Right forelimb (tissue), 1 donor: ENCODE measurements around the gene IST1.

Experiments used
- DNase-seq: peaks from one replicate; pipeline ENCODE4 v3.0.0-alpha.2; 2018

IST1 gene

GRCh38 chr16:71919035-71919434 is 23.7 kb downstream of the IST1 start:
- DNase-seq = no peak

- no peak for DNase-seq
These were observed 25.3 kb downstream of the IST1 start for GRCh38 chr16:71920658-71921057.

DNA sequence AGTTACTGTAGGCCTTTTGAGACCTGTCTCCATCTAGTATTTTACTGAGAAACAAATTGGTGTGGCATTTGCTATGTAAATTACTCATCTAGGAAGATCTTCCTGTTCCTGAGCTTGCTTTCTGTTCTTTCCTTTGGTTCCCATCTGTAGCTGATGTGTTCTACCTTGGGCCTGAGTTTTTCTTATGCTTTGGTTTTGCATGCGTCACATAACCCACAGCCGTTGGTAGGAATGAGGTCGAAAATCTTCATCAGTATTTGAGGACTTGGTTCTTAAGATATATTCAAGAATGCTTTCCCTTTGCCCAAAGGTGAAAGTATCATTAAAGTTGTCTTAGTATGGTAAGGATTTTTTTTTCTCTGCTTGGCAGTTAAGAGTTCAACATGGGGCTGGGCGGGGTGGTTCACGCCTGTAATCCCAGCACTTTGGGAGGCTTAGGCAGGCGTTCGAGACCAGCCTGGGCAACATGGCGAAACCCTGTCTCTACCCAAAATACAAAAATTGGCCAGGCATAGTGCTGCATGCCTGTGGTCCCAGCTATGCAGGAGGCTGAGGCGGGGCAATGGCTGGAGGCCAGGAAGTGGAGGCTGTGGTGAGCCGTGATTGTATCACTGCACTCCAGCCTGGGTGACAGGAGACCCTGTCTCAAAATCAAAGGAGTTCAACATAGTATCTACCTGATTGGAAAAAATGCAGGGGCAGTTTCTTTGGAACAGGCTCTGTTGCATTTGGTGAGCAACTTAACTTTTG is 28.8 kb downstream of the IST1 start:
- no peak for DNase-seq

- no peak for DNase-seq
These were observed 29.4 kb downstream of the IST1 start for GRCh38 chr16:71924710-71925109.

GRCh38 chr16:71927383-71927782 is 32.1 kb downstream of the IST1 start:
- peak; percentile 47 for DNase-seq

DNA sequence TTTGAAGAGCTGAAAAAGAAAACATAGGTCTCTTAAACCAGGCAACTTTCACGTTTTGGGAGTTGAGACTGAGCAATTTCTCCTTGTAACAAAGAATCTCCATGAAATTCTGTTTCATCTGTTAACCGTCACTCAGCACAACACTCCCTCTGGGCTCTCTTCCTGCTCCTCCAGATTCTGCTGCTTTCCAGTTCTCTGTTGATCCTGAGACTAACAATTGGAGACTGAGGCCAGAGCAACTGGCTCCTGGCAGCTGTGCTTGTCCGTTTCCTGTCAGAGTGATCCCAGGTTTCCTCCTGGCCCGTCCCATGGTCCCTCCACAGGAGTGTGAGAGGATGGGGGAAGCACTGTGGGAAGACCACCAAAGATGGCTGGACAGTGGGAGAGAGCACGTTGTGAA is 32.5 kb downstream of the IST1 start:
- peak; percentile 50 for DNase-seq

DNA sequence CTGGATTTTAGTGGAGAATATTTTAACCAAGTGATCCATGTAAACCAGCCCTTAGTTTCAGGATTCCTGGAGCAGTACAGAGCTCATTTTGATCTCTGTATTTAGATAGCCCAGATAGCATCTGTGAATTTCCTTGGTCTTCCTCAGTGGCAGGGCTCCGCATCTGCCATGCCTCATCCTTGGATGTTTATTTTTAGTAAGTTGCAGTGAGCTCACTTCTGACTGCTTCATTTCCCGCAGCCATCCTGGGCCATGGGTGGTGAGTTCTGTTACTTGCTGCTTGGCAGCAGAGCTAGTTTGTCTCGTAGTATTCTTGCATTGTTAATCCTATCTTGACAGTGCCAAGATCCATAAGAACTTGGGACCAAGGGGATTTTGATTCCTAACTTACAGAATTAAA is 33.7 kb downstream of the IST1 start:
- no peak for DNase-seq

GRCh38 chr16:71930013-71930563 is 34.8 kb downstream of the IST1 start:
- no peak for DNase-seq

DNA sequence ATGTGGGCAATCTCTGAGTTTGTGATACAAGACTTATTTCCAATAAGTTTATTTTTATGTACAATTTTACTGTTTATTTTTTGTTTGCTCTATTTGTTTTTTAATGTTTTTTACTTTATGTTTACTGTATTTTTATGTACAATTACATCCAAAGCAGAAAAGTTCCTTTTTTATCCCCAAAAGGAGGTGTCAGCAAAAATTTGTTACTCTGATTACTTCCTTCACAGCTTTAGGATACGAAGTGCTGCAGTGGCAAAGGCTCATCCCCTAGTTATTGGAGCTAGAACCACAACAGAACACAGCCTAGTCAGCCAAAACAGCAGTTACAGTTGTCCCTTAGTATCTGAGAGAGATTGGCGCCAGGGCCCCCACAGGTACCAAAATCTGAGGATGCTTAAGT is 35.7 kb downstream of the IST1 start:
- DNase-seq = no peak

DNA sequence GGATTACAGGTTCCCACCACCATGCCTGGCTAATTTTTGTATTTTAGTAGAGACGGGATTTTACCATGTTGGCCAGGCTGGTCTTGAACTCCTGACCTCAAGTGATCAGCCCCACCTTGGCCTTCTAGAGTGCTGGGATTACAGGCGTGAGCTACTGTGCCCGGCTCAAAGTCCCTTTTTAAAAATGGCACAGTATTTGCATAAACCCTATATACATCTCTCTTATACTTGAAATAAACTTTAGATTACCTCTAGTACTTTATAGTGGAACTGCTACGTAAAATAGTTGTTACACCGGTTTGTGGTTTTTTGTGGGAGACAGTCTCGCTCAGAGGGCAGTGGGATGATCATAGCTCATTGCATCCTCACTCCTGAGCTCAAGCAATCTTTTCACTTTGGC is 36.3 kb downstream of the IST1 start:
- no peak for DNase-seq

- no peak for DNase-seq
These were observed 37.7 kb downstream of the IST1 start for GRCh38 chr16:71933017-71933416.

DNA sequence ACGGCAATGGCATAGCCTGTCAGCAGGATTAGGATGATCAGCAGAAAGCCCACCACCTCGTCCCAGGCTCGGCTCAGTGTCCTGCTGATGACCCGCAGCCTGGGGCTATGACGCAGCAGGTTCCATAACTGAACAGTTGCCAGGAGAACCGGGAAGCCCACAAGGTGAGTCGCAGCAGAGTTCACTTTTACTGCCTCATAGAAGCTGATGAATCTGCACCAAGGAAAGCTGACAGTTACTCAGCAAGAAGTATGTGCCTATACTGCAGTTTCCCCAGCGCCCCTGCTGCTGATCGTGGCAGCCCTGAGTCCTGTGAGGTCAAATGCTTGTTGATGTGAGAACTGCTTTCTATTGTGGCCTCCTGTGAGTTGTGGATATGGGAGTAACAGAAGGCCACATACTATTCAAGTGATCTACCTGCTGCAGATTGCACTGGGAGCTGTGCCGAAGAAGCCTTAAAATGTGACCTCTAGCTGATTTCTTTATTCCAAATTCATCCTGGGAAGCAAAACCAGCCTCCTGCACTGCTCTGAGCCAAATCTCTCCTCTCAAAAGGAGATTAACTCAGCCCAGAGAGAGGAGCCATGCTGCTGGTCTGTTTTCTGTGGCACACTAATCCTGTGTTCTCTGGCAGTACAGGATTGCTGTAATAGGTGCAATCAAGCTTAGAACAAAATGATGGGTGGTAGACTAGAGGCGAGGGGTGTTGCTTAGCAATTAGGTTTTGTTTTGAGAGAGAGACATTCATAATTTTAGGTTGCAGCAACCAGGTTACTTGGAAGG is 38.8 kb downstream of the IST1 start:
- DNase-seq = no peak

DNA sequence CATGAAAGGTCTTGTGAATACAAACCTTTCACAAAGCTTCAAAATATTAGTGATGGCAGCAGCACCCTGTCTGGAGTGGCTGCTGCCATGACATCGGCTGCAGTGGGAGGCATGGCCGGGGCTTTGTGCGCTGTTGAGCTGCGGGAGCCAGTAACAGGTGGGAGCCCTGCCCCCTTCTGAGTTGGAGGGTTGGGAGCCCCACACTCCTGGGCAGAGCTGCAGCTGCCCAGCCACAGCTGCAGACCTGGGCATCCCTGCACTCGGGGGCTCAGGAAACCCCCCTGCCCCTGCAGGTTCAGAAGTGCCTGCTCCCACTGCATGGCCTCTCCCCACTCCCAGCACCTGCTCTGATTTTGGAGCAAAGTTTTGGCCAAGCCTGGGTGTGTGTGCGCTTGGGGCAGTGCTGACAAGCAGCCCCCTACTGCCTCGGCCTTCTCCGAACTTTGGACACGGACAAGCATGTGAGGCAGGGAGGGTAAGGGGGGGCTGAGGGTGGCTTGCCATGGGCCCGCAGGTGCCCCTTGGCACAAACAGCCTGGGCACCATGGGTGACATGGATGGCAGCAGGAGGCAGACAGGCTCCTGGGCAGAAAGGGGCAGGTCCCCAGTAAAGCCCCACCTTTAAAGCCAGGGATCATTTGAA is 42.7 kb downstream of the IST1 start:
- DNase-seq = no peak

DNA sequence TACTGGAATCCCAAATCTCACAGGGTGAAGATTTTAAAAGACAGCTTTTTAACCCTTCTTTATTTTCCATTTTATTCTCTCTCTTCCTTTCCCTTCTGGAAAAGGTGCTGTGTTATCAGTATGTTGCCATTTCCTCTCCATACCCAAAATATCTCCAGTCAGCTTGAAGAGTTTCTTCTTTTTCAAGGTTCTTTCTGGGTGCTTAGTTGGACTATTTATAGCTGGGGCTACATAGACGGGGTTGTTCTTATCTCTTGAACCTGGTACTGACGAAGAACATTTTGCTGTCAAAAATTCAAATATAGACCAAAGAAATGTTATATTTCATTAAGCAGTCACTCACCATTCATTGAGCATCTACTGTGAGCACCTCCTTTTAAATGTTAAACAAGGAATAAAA is 48.6 kb downstream of the IST1 start:
- DNase-seq = no peak

DNA sequence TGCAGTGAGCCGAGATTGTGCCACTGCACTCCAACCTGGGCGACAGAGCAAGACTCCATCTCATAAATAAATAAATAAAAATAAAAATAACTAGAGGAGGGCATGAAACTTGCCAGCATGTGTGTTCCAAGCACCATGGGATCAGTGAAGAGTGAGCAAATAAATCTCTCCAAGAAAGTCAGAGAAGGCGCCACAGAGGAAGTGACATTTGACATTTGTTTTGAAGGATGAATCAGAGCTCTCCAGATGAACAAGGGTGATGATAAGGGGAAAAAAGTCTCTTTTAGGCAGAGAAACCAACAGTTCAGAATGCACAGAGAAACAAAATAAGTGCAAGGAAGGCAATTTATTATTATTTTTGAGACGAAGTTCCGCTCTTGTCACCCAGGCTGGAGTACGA is 50.3 kb downstream of the IST1 start:
- DNase-seq = no peak

DNA sequence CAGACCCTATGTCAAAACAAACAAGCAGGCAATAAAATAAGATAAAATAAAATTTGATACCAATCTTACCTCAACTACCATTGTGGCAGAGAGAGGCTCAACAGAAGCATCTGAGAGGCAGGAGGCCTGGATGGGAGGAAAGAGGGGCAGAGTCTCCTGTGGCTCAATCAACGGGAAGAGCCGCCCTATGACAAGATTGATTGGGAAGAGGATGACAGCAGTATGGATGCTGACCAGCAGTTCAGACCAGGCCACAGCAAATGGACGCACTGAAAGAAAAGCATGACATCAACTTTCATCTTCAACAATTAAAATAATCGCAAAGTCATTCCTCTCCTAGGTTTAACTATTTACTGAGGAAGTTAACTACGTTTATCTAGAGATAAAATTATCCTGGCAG is 57.5 kb downstream of the IST1 start:
- DNase-seq = no peak

GRCh38 chr16:71954180-71954579 is 58.8 kb downstream of the IST1 start:
- no peak for DNase-seq

DNA sequence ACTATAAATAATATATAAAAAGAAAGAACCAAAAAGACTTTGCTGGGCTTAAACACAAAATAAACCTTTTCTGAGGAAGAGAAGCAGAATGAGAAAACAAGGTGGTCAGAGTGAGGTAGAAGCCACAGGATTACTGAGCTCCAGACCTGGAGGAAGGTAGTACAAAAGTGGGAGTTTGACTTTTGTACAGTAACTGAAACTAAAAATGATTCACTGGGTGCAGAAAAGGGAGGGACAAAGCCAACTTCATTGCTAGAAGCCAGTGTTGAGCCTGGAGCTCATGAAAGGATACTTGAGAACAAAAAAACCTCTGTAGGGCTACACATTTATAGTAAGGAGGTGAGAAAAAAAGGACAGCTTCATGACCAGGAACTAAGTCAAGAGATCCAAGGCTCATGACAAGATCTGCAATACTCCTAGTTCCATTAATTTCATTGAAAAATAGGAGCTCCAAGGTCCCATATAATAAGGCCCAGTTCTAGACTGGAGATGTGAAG is 59.4 kb downstream of the IST1 start:
- DNase-seq = no peak

DNA sequence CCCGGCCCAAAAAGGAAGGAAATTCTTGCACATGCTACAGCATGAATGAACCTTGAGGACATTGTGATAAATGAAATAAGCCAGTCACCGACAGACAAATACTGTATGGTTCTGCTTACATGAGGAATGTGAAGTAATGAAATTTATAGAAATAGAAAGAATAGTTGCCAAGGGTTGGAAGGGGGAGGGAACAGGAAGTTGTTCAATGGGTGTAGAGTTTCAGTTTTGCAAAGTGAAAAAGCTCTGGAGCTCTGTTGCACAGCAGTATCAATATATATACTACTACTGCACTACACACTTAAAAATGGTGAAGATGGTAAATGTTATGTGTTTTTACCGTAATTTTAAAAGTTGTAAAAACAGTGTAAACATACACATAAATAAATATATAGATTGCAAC is 61.2 kb downstream of the IST1 start:
- no peak for DNase-seq

DNA sequence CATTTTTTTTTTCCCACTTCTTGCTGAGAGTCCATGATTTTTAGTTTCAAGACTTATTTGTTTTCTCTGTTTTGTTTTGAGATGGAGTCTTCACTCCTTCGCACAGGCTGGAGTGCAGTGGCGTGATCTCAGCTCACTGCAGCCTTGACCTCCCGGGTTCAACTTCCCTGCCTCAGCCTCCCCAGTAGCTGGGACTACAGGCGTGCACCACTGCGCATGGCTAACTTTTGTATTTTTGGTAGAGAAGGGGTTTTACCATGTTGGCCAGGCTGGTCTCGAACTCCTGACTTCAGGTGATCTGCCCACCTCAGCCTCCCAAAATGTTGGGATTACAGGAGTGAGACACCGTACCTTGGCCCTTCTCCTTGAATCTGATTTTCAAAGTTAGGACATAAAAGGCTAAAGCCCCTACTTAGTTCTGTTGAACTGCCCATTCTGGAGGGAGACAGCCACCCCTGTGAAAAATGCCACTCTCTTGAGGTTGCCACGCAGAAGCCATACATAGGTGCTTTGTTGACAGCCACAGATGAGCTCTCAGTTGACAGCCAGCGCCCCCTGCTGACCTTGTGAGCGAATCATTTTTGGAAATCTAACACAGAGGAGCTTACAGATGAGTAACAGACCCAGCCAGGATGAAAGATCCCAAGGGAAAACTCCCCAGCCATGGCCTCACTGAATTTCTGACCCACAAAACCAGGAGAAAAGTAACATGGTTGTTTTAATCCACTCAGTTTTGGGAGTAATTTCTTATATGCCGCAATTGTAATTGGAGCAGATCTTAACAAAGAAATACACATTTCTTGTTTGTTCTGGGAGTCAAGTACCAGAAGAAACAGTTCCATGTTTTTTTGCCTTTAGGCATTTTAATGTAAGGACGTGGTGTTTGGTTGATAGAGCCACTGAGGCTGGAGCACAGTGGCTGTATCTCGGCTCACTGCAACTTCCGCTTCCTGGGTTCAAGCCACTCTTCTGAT is 66.0 kb downstream of the IST1 start:
- DNase-seq = peak; percentile 86

DNA sequence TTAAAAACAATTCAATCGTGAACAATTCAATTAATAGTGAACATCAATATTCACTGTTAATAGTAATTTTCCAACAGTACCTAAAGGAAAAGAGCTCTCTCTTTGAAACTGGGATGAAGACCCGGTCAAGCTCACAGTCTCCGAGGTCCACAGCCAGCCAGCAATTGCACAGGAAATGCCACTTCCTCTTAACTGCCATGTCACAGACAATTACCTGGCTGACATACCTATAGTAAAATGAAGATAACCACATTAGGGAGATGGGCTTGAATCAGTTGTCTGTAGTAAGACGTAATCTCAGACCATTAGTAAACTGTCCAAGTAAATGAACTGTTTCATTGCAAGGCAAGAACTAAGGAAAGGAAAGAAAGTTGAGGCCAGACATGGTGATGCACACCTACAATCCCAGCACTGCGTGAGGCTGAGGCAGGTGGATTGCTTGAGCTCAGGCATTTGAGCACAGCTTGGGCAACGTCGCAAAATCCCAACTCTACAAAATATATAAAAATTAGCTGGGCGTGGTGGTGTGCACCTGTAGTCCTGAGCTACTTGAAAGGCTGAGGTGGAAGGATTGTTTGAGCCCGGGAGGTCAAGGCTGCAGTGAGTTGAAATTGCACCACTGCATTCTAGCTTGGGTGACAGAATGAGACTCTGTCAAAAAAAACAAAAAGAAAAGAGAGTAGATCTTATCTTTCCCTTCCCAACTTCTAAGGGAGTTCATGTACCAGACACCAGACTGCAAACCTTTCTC is 68.0 kb downstream of the IST1 start:
- no peak for DNase-seq

DNA sequence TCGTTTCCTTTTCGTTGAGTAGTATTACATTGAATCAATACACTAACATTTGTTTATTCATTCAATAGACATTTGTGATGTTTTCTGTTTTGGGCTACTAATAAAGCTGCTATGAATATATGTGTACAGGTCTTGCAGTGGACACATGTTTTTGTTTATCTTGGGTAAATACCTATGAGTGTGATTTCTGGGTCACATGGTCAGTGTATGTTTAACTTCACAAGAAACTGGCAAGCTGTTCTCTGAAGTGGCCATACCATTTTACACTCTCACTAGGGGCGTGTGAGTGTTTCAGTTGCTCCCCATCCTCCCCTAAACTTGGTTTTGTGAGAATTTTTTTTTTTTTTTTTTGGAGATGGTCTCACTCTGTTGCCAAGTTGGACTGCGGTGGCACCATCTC is 69.9 kb downstream of the IST1 start:
- DNase-seq = no peak
